ENCODE data around the gene IL12RB2. TPM values are rescaled to one million over a fixed set of nuclear protein-coding genes. Genes with fewer than 3 reads are reported as not detected.

Gene IL12RB2
- total RNA-seq, 1 donor: not detected

DNA sequence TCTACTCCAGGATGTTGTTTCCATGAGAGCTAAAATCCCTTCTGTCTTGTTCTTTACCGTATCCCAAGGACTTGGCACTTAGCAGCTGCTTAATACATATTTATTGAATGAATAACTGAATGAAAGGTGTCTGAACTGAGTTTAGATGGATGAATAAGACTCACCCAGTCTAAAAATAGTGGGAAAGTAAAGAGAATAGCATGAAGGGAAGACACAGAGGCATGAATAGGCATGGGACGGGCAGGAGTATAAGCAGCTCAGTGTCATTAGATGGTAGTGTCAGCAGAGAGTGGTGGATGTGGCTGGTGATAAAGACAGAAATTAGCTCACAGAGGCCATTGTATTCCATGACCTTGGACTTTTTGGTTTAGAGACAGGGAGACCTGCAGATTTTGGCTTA lies 9.2 kb downstream of the IL12RB2 start:
- H3K79me2 ChIP-seq (ENCODE audit: insufficient read depth, low read length): no peaks in the 10 kb centered on the region
- DNase-seq (ENCODE audit: insufficient read length, low spot score, missing footprints): no peak
- no peak overlapping the region for H2AFZ ChIP-seq (ENCODE audit: low read length)
- H3K4me3 ChIP-seq (ENCODE audit: insufficient read depth, low read length): no peak overlapping the region
- H3K27ac ChIP-seq (ENCODE audit: low read depth, low read length): no peak overlapping the region
- H3K4me2 ChIP-seq (ENCODE audit: insufficient read depth, low read length): no peak overlapping the region
- H3K36me3 ChIP-seq (ENCODE audit: insufficient read depth, low read length): no peaks in the 10 kb centered on the region
- H3K4me1 ChIP-seq (ENCODE audit: insufficient read depth, low read length): no peaks in the 10 kb centered on the region
- no peaks in the 10 kb centered on the region for H3K9me3 ChIP-seq (ENCODE audit: low read depth, low read length)
- TF ChIP-seq, protein P1, sequence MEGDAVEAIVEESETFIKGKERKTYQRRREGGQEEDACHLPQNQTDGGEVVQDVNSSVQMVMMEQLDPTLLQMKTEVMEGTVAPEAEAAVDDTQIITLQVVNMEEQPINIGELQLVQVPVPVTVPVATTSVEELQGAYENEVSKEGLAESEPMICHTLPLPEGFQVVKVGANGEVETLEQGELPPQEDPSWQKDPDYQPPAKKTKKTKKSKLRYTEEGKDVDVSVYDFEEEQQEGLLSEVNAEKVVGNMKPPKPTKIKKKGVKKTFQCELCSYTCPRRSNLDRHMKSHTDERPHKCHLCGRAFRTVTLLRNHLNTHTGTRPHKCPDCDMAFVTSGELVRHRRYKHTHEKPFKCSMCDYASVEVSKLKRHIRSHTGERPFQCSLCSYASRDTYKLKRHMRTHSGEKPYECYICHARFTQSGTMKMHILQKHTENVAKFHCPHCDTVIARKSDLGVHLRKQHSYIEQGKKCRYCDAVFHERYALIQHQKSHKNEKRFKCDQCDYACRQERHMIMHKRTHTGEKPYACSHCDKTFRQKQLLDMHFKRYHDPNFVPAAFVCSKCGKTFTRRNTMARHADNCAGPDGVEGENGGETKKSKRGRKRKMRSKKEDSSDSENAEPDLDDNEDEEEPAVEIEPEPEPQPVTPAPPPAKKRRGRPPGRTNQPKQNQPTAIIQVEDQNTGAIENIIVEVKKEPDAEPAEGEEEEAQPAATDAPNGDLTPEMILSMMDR (IDR thresholded peaks at IDR 0.05; ENCODE audit: extremely low read depth, low read depth, low read length): no peak
- H3K27me3 ChIP-seq (ENCODE audit: insufficient read depth, low read length): peaks cover 43% of the 10 kb centered on the region
- no peaks in the 10 kb centered on the region for H4K20me1 ChIP-seq (ENCODE audit: insufficient read depth, low read length)

DNA sequence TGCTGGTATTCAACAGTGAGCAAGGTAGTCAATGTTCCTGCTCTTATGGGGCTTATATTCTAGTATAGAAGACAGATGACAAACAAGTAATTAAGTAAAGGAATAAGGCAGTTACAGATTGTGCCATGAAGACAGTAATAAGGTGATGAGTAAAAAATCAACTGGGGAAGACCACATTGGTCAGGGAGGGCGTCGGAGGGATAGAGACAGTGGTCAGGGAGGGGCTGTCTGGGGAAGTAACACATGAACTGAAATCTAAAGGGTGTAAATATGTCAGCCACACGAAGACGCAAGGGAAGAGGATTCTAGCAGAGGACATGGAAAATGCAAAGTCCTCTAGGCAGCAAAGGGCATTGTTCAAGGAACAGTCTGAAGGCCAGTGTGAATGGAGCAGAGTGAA lies 10.1 kb downstream of the IL12RB2 start:
- H3K27ac ChIP-seq (ENCODE audit: low read depth, low read length): no peak overlapping the region
- no peaks in the 10 kb centered on the region for H4K20me1 ChIP-seq (ENCODE audit: insufficient read depth, low read length)
- H3K4me1 ChIP-seq (ENCODE audit: insufficient read depth, low read length): no peaks in the 10 kb centered on the region
- no peaks in the 10 kb centered on the region for H3K9me3 ChIP-seq (ENCODE audit: low read depth, low read length)
- TF ChIP-seq, protein P1 (IDR thresholded peaks at IDR 0.05; ENCODE audit: extremely low read depth, low read depth, low read length): no peak
- no peak overlapping the region for H3K4me3 ChIP-seq (ENCODE audit: insufficient read depth, low read length)
- H3K79me2 ChIP-seq (ENCODE audit: insufficient read depth, low read length): no peaks in the 10 kb centered on the region
- H3K36me3 ChIP-seq (ENCODE audit: insufficient read depth, low read length): no peaks in the 10 kb centered on the region
- DNase-seq (ENCODE audit: insufficient read length, low spot score, missing footprints): no peak
- no peak overlapping the region for H2AFZ ChIP-seq (ENCODE audit: low read length)
- H3K27me3 ChIP-seq (ENCODE audit: insufficient read depth, low read length): peaks cover 44% of the 10 kb centered on the region
- no peak overlapping the region for H3K4me2 ChIP-seq (ENCODE audit: insufficient read depth, low read length)

DNA sequence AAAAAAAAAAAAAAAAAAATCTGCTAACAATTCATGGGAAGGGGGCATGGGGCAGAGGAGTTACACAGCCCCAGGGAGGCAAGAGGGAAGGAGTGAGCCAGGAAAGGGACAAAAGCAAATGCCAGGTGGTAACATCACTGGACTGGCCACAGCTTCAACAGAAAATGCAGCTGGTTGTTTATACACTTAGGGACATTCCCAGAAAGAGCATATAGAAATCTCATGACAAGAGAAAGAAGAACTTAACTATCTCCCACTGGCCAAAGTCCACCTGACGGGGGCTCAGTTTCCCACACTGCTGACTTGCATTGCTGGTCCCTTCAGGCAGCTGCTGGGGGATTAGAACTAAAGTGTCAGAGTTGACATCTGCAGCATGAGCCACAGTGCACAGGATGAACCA lies 14.8 kb downstream of the IL12RB2 start:
- no peaks in the 10 kb centered on the region for H3K4me1 ChIP-seq (ENCODE audit: insufficient read depth, low read length)
- no peak overlapping the region for H3K27ac ChIP-seq (ENCODE audit: low read depth, low read length)
- no peak overlapping the region for H3K4me3 ChIP-seq (ENCODE audit: insufficient read depth, low read length)
- no peak overlapping the region for H2AFZ ChIP-seq (ENCODE audit: low read length)
- no peaks in the 10 kb centered on the region for H3K9me3 ChIP-seq (ENCODE audit: low read depth, low read length)
- no peak overlapping the region for H3K4me2 ChIP-seq (ENCODE audit: insufficient read depth, low read length)
- H3K27me3 ChIP-seq (ENCODE audit: insufficient read depth, low read length): peaks cover 29% of the 10 kb centered on the region
- no peak for DNase-seq (ENCODE audit: insufficient read length, low spot score, missing footprints)
- H3K36me3 ChIP-seq (ENCODE audit: insufficient read depth, low read length): no peaks in the 10 kb centered on the region
- H3K79me2 ChIP-seq (ENCODE audit: insufficient read depth, low read length): no peaks in the 10 kb centered on the region
- TF ChIP-seq, protein P1 (IDR thresholded peaks at IDR 0.05; ENCODE audit: extremely low read depth, low read depth, low read length): no peak
- no peaks in the 10 kb centered on the region for H4K20me1 ChIP-seq (ENCODE audit: insufficient read depth, low read length)

DNA sequence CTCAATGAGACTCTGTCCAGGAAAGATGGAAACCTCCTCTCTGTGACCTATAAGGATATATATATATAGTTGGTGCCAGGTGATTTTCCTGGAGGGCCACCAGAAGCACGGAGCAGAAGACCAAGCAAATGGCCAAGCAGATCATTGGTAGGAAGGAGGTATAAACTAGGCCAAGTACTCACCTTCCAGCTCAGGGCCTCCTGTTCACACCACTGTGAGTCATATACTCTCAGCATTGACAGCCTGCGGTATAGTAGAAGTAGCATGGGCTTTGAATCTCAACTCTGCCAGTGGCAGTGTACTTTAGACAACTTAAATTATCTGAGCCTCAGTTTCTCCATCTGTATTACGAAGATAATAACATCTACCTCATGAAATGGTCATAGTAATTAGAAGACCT lies 15.4 kb downstream of the IL12RB2 start:
- Histone ChIP-seq H3K4me3 (ENCODE audit: insufficient read depth, low read length) (no peak overlapping the region), H4K20me1 (ENCODE audit: insufficient read depth, low read length) (no peaks in the 10 kb centered on the region), H3K27ac (ENCODE audit: low read depth, low read length) (no peak overlapping the region), H2AFZ (ENCODE audit: low read length) (no peak overlapping the region), H3K4me2 (ENCODE audit: insufficient read depth, low read length) (no peak overlapping the region), H3K9me3 (ENCODE audit: low read depth, low read length) (no peaks in the 10 kb centered on the region), H3K36me3 (ENCODE audit: insufficient read depth, low read length) (no peaks in the 10 kb centered on the region), H3K79me2 (ENCODE audit: insufficient read depth, low read length) (no peaks in the 10 kb centered on the region), H3K27me3 (ENCODE audit: insufficient read depth, low read length) (peaks cover 30% of the 10 kb centered on the region), H3K4me1 (ENCODE audit: insufficient read depth, low read length) (no peaks in the 10 kb centered on the region)
- TF ChIP-seq, protein P1 (IDR thresholded peaks at IDR 0.05; ENCODE audit: extremely low read depth, low read depth, low read length): no peak
- no peak for DNase-seq (ENCODE audit: insufficient read length, low spot score, missing footprints)

Measured in osteoblast (primary cell).